Measurements from ENCODE around the gene PSMD9. TPM values are rescaled to one million over a fixed set of nuclear protein-coding genes. Genes with fewer than 3 reads are reported as not detected.

PSMD9 gene
- polyA plus RNA-seq, 1 donor from 2014 or later: 79.3 TPM

DNA sequence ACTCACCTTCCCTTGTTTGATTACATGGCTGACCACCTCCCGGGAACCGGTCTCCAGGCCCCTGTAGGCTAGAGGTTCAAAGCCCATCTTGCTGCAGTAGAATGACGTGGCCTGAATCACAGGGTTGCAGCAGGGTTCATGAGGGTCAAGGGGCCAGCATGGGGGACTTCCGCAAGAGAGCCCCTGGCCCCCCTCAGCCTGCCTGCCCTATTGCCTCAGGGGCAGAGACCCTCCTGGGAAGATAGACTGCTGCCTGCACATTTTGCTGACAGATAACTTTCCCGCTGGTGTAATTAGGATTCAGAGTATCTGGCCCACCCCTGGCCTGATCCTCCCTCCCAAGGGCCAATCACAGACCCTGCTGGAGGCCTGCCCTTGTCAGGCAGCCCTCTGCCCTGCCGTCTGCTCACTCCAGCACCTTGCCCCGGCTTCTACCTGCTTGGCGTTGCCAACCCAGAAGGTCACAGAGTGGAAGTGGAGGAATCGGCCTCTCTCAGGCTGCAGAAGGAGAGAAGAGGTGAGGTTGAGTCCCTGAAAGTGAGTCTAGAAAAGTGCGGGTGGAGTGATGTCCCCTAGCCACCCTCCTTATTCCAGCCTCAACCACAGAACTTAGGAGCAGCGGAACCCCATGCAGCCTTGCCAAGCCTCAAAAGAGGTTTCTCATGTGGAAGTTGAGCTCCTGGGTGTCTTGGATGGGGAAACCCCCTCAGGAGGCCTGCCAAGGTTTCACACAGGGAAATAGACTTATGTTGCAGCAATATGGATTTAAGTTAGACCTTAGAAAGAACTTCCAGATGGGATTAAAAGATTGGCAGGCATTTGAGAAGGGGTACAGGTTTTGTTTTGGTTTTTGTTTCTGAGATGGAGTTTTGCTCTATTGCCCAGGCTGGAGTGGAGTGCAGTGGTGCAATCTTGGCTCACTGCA lies 31.0 kb upstream of the PSMD9 start:
- H3K9me2 ChIP-seq (ENCODE audit: insufficient read depth, low read length): no peaks in the 10 kb centered on the region
- H3K4me2 ChIP-seq (ENCODE audit: low read length): no peak overlapping the region
- H3K27ac ChIP-seq (ENCODE audit: low read length): no peak overlapping the region
- H3K36me3 ChIP-seq (ENCODE audit: insufficient read depth, low read length): no peaks in the 10 kb centered on the region
- no peaks in the 10 kb centered on the region for H3F3A ChIP-seq (ENCODE audit: insufficient read depth, low read length, poor library complexity, severe bottlenecking)
- TF ChIP-seq POLR2AphosphoS5 (IDR thresholded peaks at IDR 0.05) (no peak), TAF1 (IDR thresholded peaks at IDR 0.05; ENCODE audit: low read depth) (no peak), EZH2 (IDR thresholded peaks at IDR 0.05; ENCODE audit: borderline replicate concordance, insufficient read depth, low read length, poor library complexity, severe bottlenecking) (no peak), EP300 (conservative IDR thresholded peaks at IDR 0.05; ENCODE audit: poor library complexity, severe bottlenecking) (no peak), MXI1 (conservative IDR thresholded peaks at IDR 0.05; ENCODE audit: poor library complexity, severe bottlenecking) (no peak), RAD21 (conservative IDR thresholded peaks at IDR 0.05) (no peak), CTCF (IDR thresholded peaks at IDR 0.05; ENCODE audit: poor library complexity, severe bottlenecking) (no peak), REST (IDR thresholded peaks at IDR 0.05; ENCODE audit: borderline replicate concordance) (no peak), SMC3 (conservative IDR thresholded peaks at IDR 0.05; ENCODE audit: poor library complexity) (no peak)
- no peaks in the 10 kb centered on the region for H3K9me3 ChIP-seq (ENCODE audit: low read length)
- H2AFZ ChIP-seq (ENCODE audit: low read depth, low read length): no peak overlapping the region
- no peaks in the 10 kb centered on the region for H3K27me3 ChIP-seq (ENCODE audit: insufficient read depth, low read depth, low read length)
- no peak overlapping the region for H3K9ac ChIP-seq (ENCODE audit: low read length)
- no peak overlapping the region for H3K4me3 ChIP-seq (ENCODE audit: low read length)
- no peaks in the 10 kb centered on the region for H3K79me2 ChIP-seq (replicated peaks; ENCODE audit: insufficient read depth, low read length)
- no peaks in the 10 kb centered on the region for H4K20me1 ChIP-seq (ENCODE audit: insufficient read depth)

DNA sequence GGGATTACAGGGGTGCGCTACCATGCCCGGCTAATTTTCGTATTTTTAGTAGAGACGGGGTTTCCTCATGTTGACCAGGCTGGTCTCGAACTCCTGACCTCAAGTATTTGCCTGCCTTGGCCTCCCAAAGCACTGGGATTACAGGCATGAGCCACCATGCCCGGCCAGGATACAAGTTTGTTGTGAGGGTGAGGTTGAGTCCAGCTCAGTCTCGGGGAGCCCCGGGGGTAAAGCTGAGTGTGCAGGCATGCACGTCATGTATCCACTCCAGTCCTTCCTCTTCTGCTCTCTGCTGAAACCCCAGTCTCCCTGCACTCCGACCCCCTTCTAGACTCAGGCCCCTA lies 30.3 kb upstream of the PSMD9 start:
- H3K9me3 ChIP-seq (ENCODE audit: low read length): no peaks in the 10 kb centered on the region
- H3K27me3 ChIP-seq (ENCODE audit: insufficient read depth, low read depth, low read length): no peaks in the 10 kb centered on the region
- no peak overlapping the region for H2AFZ ChIP-seq (ENCODE audit: low read depth, low read length)
- no peak for TF ChIP-seq MXI1 (conservative IDR thresholded peaks at IDR 0.05; ENCODE audit: poor library complexity, severe bottlenecking)
- no peak for TF ChIP-seq RAD21 (conservative IDR thresholded peaks at IDR 0.05)
- no peak for TF ChIP-seq POLR2AphosphoS5 (IDR thresholded peaks at IDR 0.05)
- TF ChIP-seq SMC3 (conservative IDR thresholded peaks at IDR 0.05; ENCODE audit: poor library complexity): no peak
- no peak for TF ChIP-seq EZH2 (IDR thresholded peaks at IDR 0.05; ENCODE audit: borderline replicate concordance, insufficient read depth, low read length, poor library complexity, severe bottlenecking)
- no peak for TF ChIP-seq CTCF (IDR thresholded peaks at IDR 0.05; ENCODE audit: poor library complexity, severe bottlenecking)
- TF ChIP-seq REST (IDR thresholded peaks at IDR 0.05; ENCODE audit: borderline replicate concordance): no peak
- TF ChIP-seq EP300 (conservative IDR thresholded peaks at IDR 0.05; ENCODE audit: poor library complexity, severe bottlenecking): no peak
- TF ChIP-seq TAF1 (IDR thresholded peaks at IDR 0.05; ENCODE audit: low read depth): no peak
- H3K27ac ChIP-seq (ENCODE audit: low read length): no peak overlapping the region
- H3K4me2 ChIP-seq (ENCODE audit: low read length): no peak overlapping the region
- H3F3A ChIP-seq (ENCODE audit: insufficient read depth, low read length, poor library complexity, severe bottlenecking): no peaks in the 10 kb centered on the region
- no peaks in the 10 kb centered on the region for H3K9me2 ChIP-seq (ENCODE audit: insufficient read depth, low read length)
- H3K4me3 ChIP-seq (ENCODE audit: low read length): no peak overlapping the region
- no peaks in the 10 kb centered on the region for H3K36me3 ChIP-seq (ENCODE audit: insufficient read depth, low read length)
- no peaks in the 10 kb centered on the region for H4K20me1 ChIP-seq (ENCODE audit: insufficient read depth)
- H3K9ac ChIP-seq (ENCODE audit: low read length): no peak overlapping the region
- no peaks in the 10 kb centered on the region for H3K79me2 ChIP-seq (replicated peaks; ENCODE audit: insufficient read depth, low read length)
